Measurements from ENCODE around the gene TNKS2.
A peak's percentile ranks its signal among the peaks of the same experiment; 100 is the strongest.

Gene TNKS2

GRCh38 chr10:91897421-91897820 is 99.2 kb downstream of the TNKS2 start:
- no peak overlapping the region for H3K27ac Mint-ChIP-seq
- peaks cover 6% of the 10 kb centered on the region for H3K27me3 Mint-ChIP-seq
- DNase-seq, result no peak
- peaks cover 18% of the 10 kb centered on the region for H3K4me1 Mint-ChIP-seq (ENCODE audit: low read depth)
- no peak overlapping the region for H3K4me3 Mint-ChIP-seq
- no peaks in the 10 kb centered on the region for H3K36me3 Mint-ChIP-seq (ENCODE audit: low read depth)
- H3K9me3 Mint-ChIP-seq, result no peaks in the 10 kb centered on the region

- peak overlapping the region; percentile 89 for H3K27ac Mint-ChIP-seq
- peaks cover 3% of the 10 kb centered on the region for H3K27me3 Mint-ChIP-seq
- H3K4me3 Mint-ChIP-seq, result peak overlapping the region; percentile 20
- peaks cover 29% of the 10 kb centered on the region for H3K4me1 Mint-ChIP-seq (ENCODE audit: low read depth)
- no peak for DNase-seq
- peaks cover 13% of the 10 kb centered on the region for H3K36me3 Mint-ChIP-seq (ENCODE audit: low read depth)
- H3K9me3 Mint-ChIP-seq, result no peaks in the 10 kb centered on the region
Observed at GRCh38 chr10:91901784-91902677, 103.8 kb downstream of the TNKS2 start.

- Mint-ChIP-seq H3K27me3 (no peaks in the 10 kb centered on the region), H3K9me3 (no peaks in the 10 kb centered on the region), H3K36me3 (ENCODE audit: low read depth) (peaks cover 22% of the 10 kb centered on the region), H3K4me3 (peak overlapping the region; percentile 89), H3K4me1 (ENCODE audit: low read depth) (peaks cover 36% of the 10 kb centered on the region), H3K27ac (no peak overlapping the region)
- no peak for DNase-seq
Observed at GRCh38 chr10:91907033-91907594, 108.9 kb downstream of the TNKS2 start.

- DNase-seq, result no peak
- peaks cover 22% of the 10 kb centered on the region for H3K36me3 Mint-ChIP-seq (ENCODE audit: low read depth)
- H3K4me3 Mint-ChIP-seq, result peak overlapping the region; percentile 89
- H3K9me3 Mint-ChIP-seq, result no peaks in the 10 kb centered on the region
- peak overlapping the region; percentile 88 for H3K27ac Mint-ChIP-seq
- H3K27me3 Mint-ChIP-seq, result peaks cover 1% of the 10 kb centered on the region
- H3K4me1 Mint-ChIP-seq (ENCODE audit: low read depth), result peaks cover 30% of the 10 kb centered on the region
Observed at GRCh38 chr10:91907914-91908336, 109.7 kb downstream of the TNKS2 start.

- Mint-ChIP-seq H3K4me3 (peak overlapping the region; percentile 89), H3K27me3 (peaks cover 4% of the 10 kb centered on the region), H3K27ac (peak overlapping the region; percentile 93), H3K9me3 (no peaks in the 10 kb centered on the region), H3K36me3 (ENCODE audit: low read depth) (peaks cover 22% of the 10 kb centered on the region), H3K4me1 (ENCODE audit: low read depth) (peaks cover 31% of the 10 kb centered on the region)
- DNase-seq, result peak; percentile 87
Observed at GRCh38 chr10:91908337-91909116, 110.3 kb downstream of the TNKS2 start.

- Mint-ChIP-seq H3K27ac (peak within 1 kb of the TSS; percentile 93), H3K4me1 (ENCODE audit: low read depth) (peaks cover 31% of the 10 kb centered on the region), H3K4me3 (peak within 1 kb of the TSS; percentile 89), H3K36me3 (ENCODE audit: low read depth) (peaks cover 22% of the 10 kb centered on the region), H3K9me3 (no peaks in the 10 kb centered on the region), H3K27me3 (peaks cover 11% of the 10 kb centered on the region)
- peak; percentile 50 for DNase-seq
Observed at GRCh38 chr10:91909117-91909677, 111.0 kb downstream of the TNKS2 start, which contains the start of gene FGFBP3. TSS of gene FGFBP3 (minus strand) at chr10:91909486. CDS start at chr10:91908969, 517 bp downstream.

- no peak overlapping the region for H3K27ac Mint-ChIP-seq
- no peaks in the 10 kb centered on the region for H3K9me3 Mint-ChIP-seq
- H3K27me3 Mint-ChIP-seq, result peaks cover 17% of the 10 kb centered on the region
- peaks cover 31% of the 10 kb centered on the region for H3K4me1 Mint-ChIP-seq (ENCODE audit: low read depth)
- DNase-seq, result no peak
- H3K4me3 Mint-ChIP-seq, result no peak overlapping the region
- H3K36me3 Mint-ChIP-seq (ENCODE audit: low read depth), result peaks cover 20% of the 10 kb centered on the region
Observed at GRCh38 chr10:91910467-91910866, 112.2 kb downstream of the TNKS2 start.
